H9 (cell line): ENCODE results near the gene CHN1. TPM values are rescaled to one million over a fixed set of nuclear protein-coding genes. Genes with fewer than 3 reads are reported as not detected.
A peak's percentile ranks its signal among the peaks of the same experiment; 100 is the strongest.

Source experiments
- DNase-seq: peaks from one replicate; pipeline ENCODE4 v3.0.0-alpha.2; 2017
- H2AFZ ChIP-seq: one replicate; pipeline ENCODE4 v1.6.1; 2013; ENCODE audit warnings: mild to moderate bottlenecking, low read length, control low read depth, moderate library complexity
- H2AK5ac ChIP-seq: 2 replicates; pipeline ENCODE4 v1.6.1; 2013; ENCODE audit warnings: low read length, control low read depth, mixed read lengths; ENCODE audit not compliant: insufficient read length
- H2BK120ac ChIP-seq: one replicate; pipeline ENCODE4 v1.6.1; 2013; ENCODE audit warnings: low read depth, mild to moderate bottlenecking, low read length, control low read depth, inconsistent platforms; ENCODE audit not compliant: poor library complexity, severe bottlenecking
- H2BK12ac ChIP-seq: 2 replicates; pipeline ENCODE4 v1.6.1; 2013; ENCODE audit warnings: low read length, control low read depth, mixed read lengths, low read depth; ENCODE audit not compliant: insufficient read length
- H2BK15ac ChIP-seq: 2 replicates; pipeline ENCODE4 v1.6.1; 2013; ENCODE audit warnings: low read depth, low read length, control low read depth
- H2BK20ac ChIP-seq: one replicate; pipeline ENCODE4 v1.6.1; 2013; ENCODE audit warnings: low read depth, mild to moderate bottlenecking, low read length, control low read depth, inconsistent platforms; ENCODE audit not compliant: poor library complexity, severe bottlenecking
- H2BK5ac ChIP-seq: 2 replicates; pipeline ENCODE4 v1.6.1; 2013; ENCODE audit warnings: low read length, control low read depth, mixed read lengths; ENCODE audit not compliant: insufficient read length
- H3K14ac ChIP-seq: 2 replicates; pipeline ENCODE4 v1.6.1; 2013; ENCODE audit warnings: low read length, control low read depth; ENCODE audit not compliant: insufficient read depth
- H3K18ac ChIP-seq: 2 replicates; pipeline ENCODE4 v1.6.1; 2013; ENCODE audit warnings: low read depth, mild to moderate bottlenecking, mixed read lengths, low read length, control low read depth; ENCODE audit not compliant: insufficient read length
- H3K23ac ChIP-seq: 2 replicates; pipeline ENCODE4 v1.6.1; 2013; ENCODE audit warnings: low read length, control low read depth, mixed read lengths, low read depth; ENCODE audit not compliant: insufficient read length
- H3K23me2 ChIP-seq: 2 replicates; pipeline ENCODE4 v1.6.1; 2013; ENCODE audit warnings: low read depth, mild to moderate bottlenecking, mixed read lengths, low read length, control low read depth; ENCODE audit not compliant: insufficient read length, poor library complexity, severe bottlenecking
- H3K27ac ChIP-seq: 2 replicates; pipeline ENCODE4 v1.5.1; 2013; ENCODE audit warnings: low read length, control low read depth, mixed read lengths, low read depth; ENCODE audit not compliant: insufficient read length
- H3K27me3 ChIP-seq: 2 replicates; pipeline ENCODE4 v1.6.1; 2013; ENCODE audit warnings: low read length, control low read depth, inconsistent platforms; ENCODE audit not compliant: insufficient read depth
- H3K4ac ChIP-seq: 2 replicates; pipeline ENCODE4 v1.6.1; 2013; ENCODE audit warnings: low read depth, mild to moderate bottlenecking, control low read depth, inconsistent platforms, low read length, moderate library complexity
- H3K4me1 ChIP-seq: 2 replicates; pipeline ENCODE4 v1.6.1; 2013; ENCODE audit warnings: low read length, control low read depth, inconsistent platforms; ENCODE audit not compliant: insufficient read depth
- H3K4me2 ChIP-seq: 2 replicates; pipeline ENCODE4 v1.6.1; 2013; ENCODE audit warnings: low read length, control low read depth, mixed read lengths; ENCODE audit not compliant: insufficient read length, insufficient read depth
- H3K56ac ChIP-seq: 2 replicates; pipeline ENCODE4 v1.6.1; 2013; ENCODE audit warnings: low read depth, mild to moderate bottlenecking, mixed read lengths, low read length, control low read depth; ENCODE audit not compliant: insufficient read length
- H3K79me1 ChIP-seq: 2 replicates; pipeline ENCODE4 v1.6.1; 2013; ENCODE audit warnings: low read depth, mild to moderate bottlenecking, moderate library complexity, low read length, control low read depth, inconsistent platforms; ENCODE audit not compliant: insufficient read depth, poor library complexity, severe bottlenecking
- H3K79me2 ChIP-seq: 2 replicates; pipeline ENCODE4 v1.6.1; 2013; ENCODE audit warnings: low read length, control low read depth, inconsistent platforms; ENCODE audit not compliant: insufficient read depth
- H3K9ac ChIP-seq: 2 replicates; pipeline ENCODE4 v1.6.1; 2013; ENCODE audit warnings: low read length, control low read depth, mixed read lengths; ENCODE audit not compliant: insufficient read length; ENCODE audit errors: extremely low read depth
- H3K9me3 ChIP-seq: one replicate; pipeline ENCODE4 v1.6.1; 2013; ENCODE audit warnings: low read depth, low read length, inconsistent platforms; ENCODE audit not compliant: control insufficient read depth
- H3T11ph ChIP-seq: one replicate; pipeline ENCODE4 v1.6.1; 2013; ENCODE audit warnings: mild to moderate bottlenecking, low read length, control low read depth, inconsistent platforms
- H4K20me1 ChIP-seq: one replicate; pipeline ENCODE4 v1.6.1; 2013; ENCODE audit not compliant: control insufficient read depth, insufficient read length, insufficient read depth
- H4K5ac ChIP-seq: 2 replicates; pipeline ENCODE4 v1.6.1; 2013; ENCODE audit warnings: low read depth, mild to moderate bottlenecking, mixed read lengths, low read length, control low read depth; ENCODE audit not compliant: insufficient read length
- H4K8ac ChIP-seq: replicated peaks from 2 replicates; pipeline ENCODE4 v1.6.1; 2013; ENCODE audit warnings: low read length, control low read depth, mixed read lengths, low read depth; ENCODE audit not compliant: insufficient read length
- H4K91ac ChIP-seq: 2 replicates; pipeline ENCODE4 v1.6.1; 2013; ENCODE audit warnings: low read depth, mild to moderate bottlenecking, moderate library complexity, mixed read lengths, low read length, control low read depth; ENCODE audit not compliant: insufficient read length
- H3K27ac Mint-ChIP-seq, 3 experiments: 2 replicates in 2 of 3; 3 replicates in 1 of 3; pipeline ENCODE4 v1.8.0; 2020 to 2021; ENCODE audit warnings: mixed read lengths in 3 of 3, mild to moderate bottlenecking in 1 of 3, moderate library complexity in 1 of 3
- H3K27me3 Mint-ChIP-seq: 2 replicates; pipeline ENCODE4 v1.8.0; 2021; ENCODE audit warnings: low read depth, mild to moderate bottlenecking, moderate library complexity, mixed read lengths
- H3K36me3 Mint-ChIP-seq, 3 experiments: 2 replicates in 2 of 3; 3 replicates in 1 of 3; pipeline ENCODE4 v1.8.0; 2020 to 2021; ENCODE audit warnings: low read depth in 3 of 3, mixed read lengths in 3 of 3; ENCODE audit not compliant: insufficient read depth in 1 of 3
- H3K4me1 Mint-ChIP-seq, 2 experiments: 2 replicates each; pipeline ENCODE4 v1.8.0; 2020; ENCODE audit warnings: mixed read lengths in 2 of 2
- H3K4me3 Mint-ChIP-seq, 2 experiments: 2 replicates in 1 of 2; 3 replicates in 1 of 2; pipeline ENCODE4 v1.8.0; 2020 to 2021; ENCODE audit warnings: mild to moderate bottlenecking in 2 of 2, mixed read lengths in 2 of 2, moderate library complexity in 1 of 2
- H3K9me3 Mint-ChIP-seq, 2 experiments: 2 replicates in 1 of 2; 3 replicates in 1 of 2; pipeline ENCODE4 v1.8.0; 2020; ENCODE audit warnings: mild to moderate bottlenecking in 2 of 2, mixed read lengths in 2 of 2, moderate library complexity in 1 of 2
- CTCF ChIP-seq: fragments of 200-600 bp; sonication (generic); conservative IDR thresholded peaks from 3 replicates; pipeline ENCODE4 v1.8.0; 2021; ENCODE audit warnings: antibody characterized with exemption, mild to moderate bottlenecking
- WGBS: extraction: QIAGEN DNeasy Blood & Tissue Kit; methylation state at CpG from one replicate; pipeline ENCODE4 v1.1.7; 2013; ENCODE audit warnings: missing lambda C conversion rate, low lambda C conversion rate, mixed read lengths; ENCODE audit not compliant: insufficient read length; ENCODE audit errors: extremely low coverage; 5-methylcytosine and 5-hydroxymethylcytosine counted together
- total RNA-seq: library from RNA; stranded (reverse); gene quantifications from 2 replicates; pipeline ENCODE4 v1.2.1, GENCODE V29; 2021

Gene CHN1
- total RNA-seq, 1 experiment from 2014 or later: 33.9 TPM

DNA sequence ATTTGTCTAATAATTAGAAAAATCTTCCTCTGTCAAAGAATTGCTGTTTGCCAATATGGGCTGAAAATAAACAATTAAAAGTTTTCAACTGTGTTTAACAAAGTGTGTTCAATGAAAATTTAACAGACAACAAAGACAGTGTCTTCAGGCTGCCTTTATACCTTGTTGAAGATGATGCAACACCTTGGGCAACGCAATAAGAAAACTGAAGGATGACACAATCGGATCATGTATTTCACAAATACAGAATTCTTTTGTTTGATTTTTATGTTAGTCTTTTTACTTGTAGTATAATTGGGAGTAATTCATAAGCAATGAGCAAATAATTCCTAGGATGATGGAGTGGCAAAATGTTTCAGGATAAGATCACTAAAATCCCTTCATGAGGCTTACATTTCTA, 27.8 kb downstream of the CHN1 start:
- no peaks in the 10 kb centered on the region for H3K23me2 ChIP-seq
- DNase-seq: no peak
- H2AFZ ChIP-seq: no peak overlapping the region
- no peak overlapping the region for H3K4me2 ChIP-seq
- no peaks in the 10 kb centered on the region for H3K9me3 ChIP-seq
- H2AK5ac ChIP-seq: no peak overlapping the region
- Mint-ChIP-seq H3K9me3 (no peaks in the 10 kb centered on the region; a peak in 1 of 5 replicates), H3K4me3 (no peak overlapping the region), H3K27me3 (no peaks in the 10 kb centered on the region), H3K36me3 (peaks cover under 1 to 10% (median 6%) of the 10 kb centered on the region in 3 experiments; a peak in 3 of 7 replicates), H3K27ac (peak overlapping the region in 2 of 3 experiments; percentile 44 to 93; a peak in 4 of 7 replicates), H3K4me1 (peaks cover 26 to 43% of the 10 kb centered on the region in 2 experiments)
- WGBS: no CpG with 5 or more reads among the region's 2 CpGs
- H3K4me1 ChIP-seq: peaks cover 5% of the 10 kb centered on the region; the same call in 1 of the 2 replicates
- H3K23ac ChIP-seq: no peak overlapping the region
- TF ChIP-seq CTCF: no peak
- no peak overlapping the region for H4K91ac ChIP-seq
- no peak overlapping the region for H3K27ac ChIP-seq
- H4K20me1 ChIP-seq: no peaks in the 10 kb centered on the region
- no peak overlapping the region for H3K4ac ChIP-seq
- H3K79me1 ChIP-seq: no peaks in the 10 kb centered on the region
- no peak overlapping the region for H2BK120ac ChIP-seq
- H3K27me3 ChIP-seq: no peaks in the 10 kb centered on the region
- H2BK15ac ChIP-seq: no peak overlapping the region
- no peak overlapping the region for H4K5ac ChIP-seq
- no peak overlapping the region for H3K56ac ChIP-seq
- no peak overlapping the region for H4K8ac ChIP-seq
- H3T11ph ChIP-seq: no peak overlapping the region
- no peak overlapping the region for H2BK20ac ChIP-seq
- peaks cover 9% of the 10 kb centered on the region; the same call in 1 of the 2 replicates for H3K79me2 ChIP-seq
- no peak overlapping the region for H2BK5ac ChIP-seq
- no peak overlapping the region for H3K14ac ChIP-seq
- H3K9ac ChIP-seq: no peak overlapping the region
- no peak overlapping the region for H3K18ac ChIP-seq
- H2BK12ac ChIP-seq: no peak overlapping the region
